Measurements from ENCODE around the gene TMEM115. TPM values are rescaled to one million over a fixed set of nuclear protein-coding genes. Genes with fewer than 3 reads are reported as not detected.

TMEM115 gene
- total and polyA plus RNA-seq, 9 of the 15 experiments (the other 6 are each of a cell fraction or from before 2014, with no cell fraction given) = 1.6 to 26.9 (median 14.1) TPM

- TF ChIP-seq ARID3A (IDR thresholded peaks at IDR 0.05; ENCODE audit: borderline replicate concordance, low read depth, low read length) (no peak), PRPF4 (IDR thresholded peaks at IDR 0.05; ENCODE audit: insufficient read depth, low read depth, low read length, poor library complexity, severe bottlenecking) (no peak), SUPT5H (IDR thresholded peaks at IDR 0.05) (peak; percentile 33), CBFA2T3 (IDR thresholded peaks at IDR 0.05) (no peak), KDM4B (IDR thresholded peaks at IDR 0.05; ENCODE audit: borderline replicate concordance in 2 of 2, low read depth in 1 of 2) (no peak; a peak in 1 of 4 replicates), FOXA1 (IDR thresholded peaks at IDR 0.05; ENCODE audit: borderline replicate concordance) (no peak), ZBTB1 (CRISPR knock-in tag; IDR thresholded peaks at IDR 0.05; ENCODE audit: borderline replicate concordance, low read depth) (0 out of 2 replicates have a peak, but pooled peaks have one; percentile 44), CBFB (CRISPR knock-in tag; IDR thresholded peaks at IDR 0.05) (no peak), MEIS2 (IDR thresholded peaks at IDR 0.05; ENCODE audit: partially characterized antibody) (no peak), GATA2 (CRISPR knock-in tag; IDR thresholded peaks at IDR 0.05) (no peak), PURB (CRISPR knock-in tag; IDR thresholded peaks at IDR 0.05; ENCODE audit: low read depth) (no peak), HOMEZ (CRISPR knock-in tag; IDR thresholded peaks at IDR 0.05) (no peak), MXI1 (IDR thresholded peaks at IDR 0.05; ENCODE audit: low read depth, low read length) (peak; percentile 37; the same call in 1 of the 2 replicates), NFYB (IDR thresholded peaks at IDR 0.05; ENCODE audit: extremely low read depth, insufficient read length) (peak; percentile 92), EZH2 (IDR thresholded peaks at IDR 0.05; ENCODE audit: borderline replicate concordance, low read depth, low read length) (no peak), ZNF124 (CRISPR knock-in tag; IDR thresholded peaks at IDR 0.05) (no peak), RCOR1 (IDR thresholded peaks at IDR 0.05; ENCODE audit: borderline replicate concordance in 1 of 2, low read depth in 2 of 2, low read length in 2 of 2) (no peak), USF2 (CRISPR knock-in tag; IDR thresholded peaks at IDR 0.05) (no peak), PREB (CRISPR knock-in tag; IDR thresholded peaks at IDR 0.05) (no peak), ZNF696 (CRISPR knock-in tag; conservative IDR thresholded peaks at IDR 0.05) (no peak), JUN (IDR thresholded peaks at IDR 0.05; ENCODE audit: borderline replicate concordance, low read depth, low read length) (no peak), JUN (CRISPR knock-in tag; IDR thresholded peaks at IDR 0.05; ENCODE audit: borderline replicate concordance) (no peak), LCOR (CRISPR knock-in tag; IDR thresholded peaks at IDR 0.05) (0 out of 2 replicates have a peak, but pooled peaks have one; percentile 37)
Measured at GRCh38 chr3:50327943-50328691, 31.2 kb downstream of the TMEM115 start, which contains the start of gene TUSC2 (continued).
